MG63 (cell line): ENCODE measurements around the gene SH2D3C. TPM values are rescaled to one million over a fixed set of nuclear protein-coding genes. Genes with fewer than 3 reads are reported as not detected.

Experiments
- DNase-seq: peaks from one replicate; pipeline ENCODE4 v3.0.0-alpha.2; 2020
- H3K27me3 ChIP-seq: fragments of 250-450 bp; sonication (Bioruptor Pico); 2 replicates; pipeline ENCODE4 v1.5.1; 2020; ENCODE audit warnings: mild to moderate bottlenecking, moderate library complexity
- H3K36me3 ChIP-seq: fragments of 250-450 bp; sonication (Bioruptor Pico); 2 replicates; pipeline ENCODE4 v1.5.1; 2020; ENCODE audit warnings: mild to moderate bottlenecking, moderate library complexity
- H3K4me3 ChIP-seq: fragments of 250-450 bp; sonication (Bioruptor Pico); 2 replicates; pipeline ENCODE4 v1.5.1; 2020; ENCODE audit warnings: mild to moderate bottlenecking, moderate library complexity
- H3K9me3 ChIP-seq: fragments of 250-450 bp; sonication (Bioruptor Pico); 2 replicates; pipeline ENCODE4 v1.5.1; 2020; ENCODE audit warnings: mild to moderate bottlenecking, moderate library complexity
- total RNA-seq: library from RNA; depleted of rRNA; stranded (reverse); fragments of >200 nt; shearing (Covaris generic); gene quantifications from 2 replicates; pipeline ENCODE4 v1.2.3, GENCODE V29; 2014; ENCODE audit warnings: low replicate concordance

The SH2D3C gene
- total RNA-seq, 1 experiment from 2014 or later = not detected

- Histone ChIP-seq H3K36me3 (no peaks in the 10 kb centered on the region), H3K9me3 (no peaks in the 10 kb centered on the region), H3K27me3 (no peaks in the 10 kb centered on the region), H3K4me3 (no peak overlapping the region)
- no peak for DNase-seq
Measured at GRCh38 chr9:127777368-127777980, 992 bp downstream of the SH2D3C start.

GRCh38 chr9:127776924-127777289 lies 1.6 kb downstream of the SH2D3C start:
- no peak for DNase-seq
- H3K27me3 ChIP-seq = no peaks in the 10 kb centered on the region
- no peaks in the 10 kb centered on the region for H3K36me3 ChIP-seq
- no peak overlapping the region for H3K4me3 ChIP-seq
- no peaks in the 10 kb centered on the region for H3K9me3 ChIP-seq

- Histone ChIP-seq H3K27me3 (no peaks in the 10 kb centered on the region), H3K36me3 (no peaks in the 10 kb centered on the region), H3K4me3 (no peak overlapping the region), H3K9me3 (no peaks in the 10 kb centered on the region)
- DNase-seq = no peak
Measured at GRCh38 chr9:127776195-127776923, 2.1 kb downstream of the SH2D3C start.

- Histone ChIP-seq H3K36me3 (no peaks in the 10 kb centered on the region), H3K9me3 (no peaks in the 10 kb centered on the region), H3K27me3 (no peaks in the 10 kb centered on the region), H3K4me3 (no peak overlapping the region)
- no peak for DNase-seq
Measured at GRCh38 chr9:127773981-127774380, 4.5 kb downstream of the SH2D3C start.

GRCh38 chr9:127773272-127773671 lies 5.2 kb downstream of the SH2D3C start:
- DNase-seq = no peak
- Histone ChIP-seq H3K36me3 (no peaks in the 10 kb centered on the region), H3K9me3 (no peaks in the 10 kb centered on the region), H3K27me3 (no peaks in the 10 kb centered on the region), H3K4me3 (no peak overlapping the region)

GRCh38 chr9:127772603-127773002 lies 5.9 kb downstream of the SH2D3C start:
- no peak for DNase-seq
- Histone ChIP-seq H3K9me3 (no peaks in the 10 kb centered on the region), H3K27me3 (no peaks in the 10 kb centered on the region), H3K36me3 (no peaks in the 10 kb centered on the region), H3K4me3 (no peak overlapping the region)

GRCh38 chr9:127771570-127772189 lies 6.8 kb downstream of the SH2D3C start:
- Histone ChIP-seq H3K36me3 (no peaks in the 10 kb centered on the region), H3K9me3 (no peaks in the 10 kb centered on the region), H3K4me3 (peak overlapping the region; percentile 46), H3K27me3 (no peaks in the 10 kb centered on the region)
- DNase-seq = no peak

GRCh38 chr9:127770905-127771569 lies 7.4 kb downstream of the SH2D3C start:
- H3K4me3 ChIP-seq = peak overlapping the region; percentile 46
- H3K9me3 ChIP-seq = no peaks in the 10 kb centered on the region
- DNase-seq = peak; percentile 98
- H3K36me3 ChIP-seq = no peaks in the 10 kb centered on the region
- no peaks in the 10 kb centered on the region for H3K27me3 ChIP-seq

GRCh38 chr9:127770583-127770904 lies 7.9 kb downstream of the SH2D3C start:
- Histone ChIP-seq H3K36me3 (no peaks in the 10 kb centered on the region), H3K4me3 (no peak overlapping the region; the same call in 1 of the 2 replicates), H3K27me3 (no peaks in the 10 kb centered on the region), H3K9me3 (no peaks in the 10 kb centered on the region)
- no peak for DNase-seq

- no peaks in the 10 kb centered on the region for H3K27me3 ChIP-seq
- no peak for DNase-seq
- no peaks in the 10 kb centered on the region for H3K9me3 ChIP-seq
- H3K36me3 ChIP-seq = no peaks in the 10 kb centered on the region
- no peak overlapping the region for H3K4me3 ChIP-seq
Measured at GRCh38 chr9:127769929-127770582, 8.4 kb downstream of the SH2D3C start.

- Histone ChIP-seq H3K27me3 (no peaks in the 10 kb centered on the region), H3K4me3 (no peak overlapping the region), H3K9me3 (no peaks in the 10 kb centered on the region), H3K36me3 (no peaks in the 10 kb centered on the region)
- no peak for DNase-seq
Measured at GRCh38 chr9:127769101-127769500, 9.4 kb downstream of the SH2D3C start.

- H3K9me3 ChIP-seq = no peaks in the 10 kb centered on the region
- DNase-seq = no peak
- no peaks in the 10 kb centered on the region for H3K36me3 ChIP-seq
- no peak overlapping the region for H3K4me3 ChIP-seq
- no peaks in the 10 kb centered on the region for H3K27me3 ChIP-seq
Measured at GRCh38 chr9:127768698-127769097, 9.8 kb downstream of the SH2D3C start.

GRCh38 chr9:127767909-127768331 lies 10.5 kb downstream of the SH2D3C start:
- DNase-seq = no peak
- H3K9me3 ChIP-seq = no peaks in the 10 kb centered on the region
- H3K27me3 ChIP-seq = no peaks in the 10 kb centered on the region
- H3K4me3 ChIP-seq = no peak overlapping the region
- no peaks in the 10 kb centered on the region for H3K36me3 ChIP-seq

GRCh38 chr9:127767410-127767809 lies 11.1 kb downstream of the SH2D3C start:
- Histone ChIP-seq H3K36me3 (no peaks in the 10 kb centered on the region), H3K4me3 (no peak overlapping the region), H3K27me3 (no peaks in the 10 kb centered on the region), H3K9me3 (no peaks in the 10 kb centered on the region)
- DNase-seq = no peak

GRCh38 chr9:127765418-127765817 lies 13.0 kb downstream of the SH2D3C start:
- H3K27me3 ChIP-seq = no peaks in the 10 kb centered on the region
- no peak overlapping the region for H3K4me3 ChIP-seq
- H3K9me3 ChIP-seq = no peaks in the 10 kb centered on the region
- no peaks in the 10 kb centered on the region for H3K36me3 ChIP-seq
- no peak for DNase-seq

- Histone ChIP-seq H3K27me3 (no peaks in the 10 kb centered on the region), H3K36me3 (no peaks in the 10 kb centered on the region), H3K4me3 (no peak overlapping the region), H3K9me3 (no peaks in the 10 kb centered on the region)
- DNase-seq = no peak
Measured at GRCh38 chr9:127763918-127764384, 14.5 kb downstream of the SH2D3C start.

GRCh38 chr9:127762111-127762676 lies 16.3 kb downstream of the SH2D3C start:
- Histone ChIP-seq H3K36me3 (no peaks in the 10 kb centered on the region), H3K4me3 (no peak overlapping the region), H3K27me3 (no peaks in the 10 kb centered on the region), H3K9me3 (no peaks in the 10 kb centered on the region)
- DNase-seq = no peak
